GM10266 (cell line): ENCODE data around the gene GPR142.

Experiments
- DNase-seq: peaks from one replicate; pipeline ENCODE4 v3.0.0; 2012; ENCODE audit errors: extremely low spot score
- TF ChIP-seq, protein P1 (sequence below): IDR thresholded peaks from 2 replicates; pipeline ENCODE4 v1.5.1; 2012; ENCODE audit warnings: mild to moderate bottlenecking, low read depth; ENCODE audit not compliant: control insufficient read depth, insufficient read depth; ENCODE audit errors: missing control alignments

Gene GPR142

DNA sequence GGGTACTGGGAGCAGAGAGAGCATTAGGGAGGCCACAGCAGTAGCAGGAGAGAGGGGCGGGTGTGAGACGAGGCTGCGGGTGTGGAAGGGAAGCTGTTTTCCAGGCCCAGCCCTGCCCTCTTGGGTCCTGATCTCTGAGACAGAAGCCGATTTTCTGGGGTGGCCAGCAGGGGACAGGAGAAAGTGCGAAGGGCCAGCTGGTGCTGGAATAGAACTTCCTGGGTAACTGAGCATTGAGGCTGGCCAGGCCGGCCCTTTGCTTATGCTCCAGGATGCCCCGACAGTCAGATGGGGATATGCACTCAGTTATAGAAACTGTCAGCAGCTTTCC, 6.4 kb upstream of the GPR142 start:
- DNase-seq = no peak
- TF ChIP-seq, protein P1, sequence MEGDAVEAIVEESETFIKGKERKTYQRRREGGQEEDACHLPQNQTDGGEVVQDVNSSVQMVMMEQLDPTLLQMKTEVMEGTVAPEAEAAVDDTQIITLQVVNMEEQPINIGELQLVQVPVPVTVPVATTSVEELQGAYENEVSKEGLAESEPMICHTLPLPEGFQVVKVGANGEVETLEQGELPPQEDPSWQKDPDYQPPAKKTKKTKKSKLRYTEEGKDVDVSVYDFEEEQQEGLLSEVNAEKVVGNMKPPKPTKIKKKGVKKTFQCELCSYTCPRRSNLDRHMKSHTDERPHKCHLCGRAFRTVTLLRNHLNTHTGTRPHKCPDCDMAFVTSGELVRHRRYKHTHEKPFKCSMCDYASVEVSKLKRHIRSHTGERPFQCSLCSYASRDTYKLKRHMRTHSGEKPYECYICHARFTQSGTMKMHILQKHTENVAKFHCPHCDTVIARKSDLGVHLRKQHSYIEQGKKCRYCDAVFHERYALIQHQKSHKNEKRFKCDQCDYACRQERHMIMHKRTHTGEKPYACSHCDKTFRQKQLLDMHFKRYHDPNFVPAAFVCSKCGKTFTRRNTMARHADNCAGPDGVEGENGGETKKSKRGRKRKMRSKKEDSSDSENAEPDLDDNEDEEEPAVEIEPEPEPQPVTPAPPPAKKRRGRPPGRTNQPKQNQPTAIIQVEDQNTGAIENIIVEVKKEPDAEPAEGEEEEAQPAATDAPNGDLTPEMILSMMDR = no peak

DNA sequence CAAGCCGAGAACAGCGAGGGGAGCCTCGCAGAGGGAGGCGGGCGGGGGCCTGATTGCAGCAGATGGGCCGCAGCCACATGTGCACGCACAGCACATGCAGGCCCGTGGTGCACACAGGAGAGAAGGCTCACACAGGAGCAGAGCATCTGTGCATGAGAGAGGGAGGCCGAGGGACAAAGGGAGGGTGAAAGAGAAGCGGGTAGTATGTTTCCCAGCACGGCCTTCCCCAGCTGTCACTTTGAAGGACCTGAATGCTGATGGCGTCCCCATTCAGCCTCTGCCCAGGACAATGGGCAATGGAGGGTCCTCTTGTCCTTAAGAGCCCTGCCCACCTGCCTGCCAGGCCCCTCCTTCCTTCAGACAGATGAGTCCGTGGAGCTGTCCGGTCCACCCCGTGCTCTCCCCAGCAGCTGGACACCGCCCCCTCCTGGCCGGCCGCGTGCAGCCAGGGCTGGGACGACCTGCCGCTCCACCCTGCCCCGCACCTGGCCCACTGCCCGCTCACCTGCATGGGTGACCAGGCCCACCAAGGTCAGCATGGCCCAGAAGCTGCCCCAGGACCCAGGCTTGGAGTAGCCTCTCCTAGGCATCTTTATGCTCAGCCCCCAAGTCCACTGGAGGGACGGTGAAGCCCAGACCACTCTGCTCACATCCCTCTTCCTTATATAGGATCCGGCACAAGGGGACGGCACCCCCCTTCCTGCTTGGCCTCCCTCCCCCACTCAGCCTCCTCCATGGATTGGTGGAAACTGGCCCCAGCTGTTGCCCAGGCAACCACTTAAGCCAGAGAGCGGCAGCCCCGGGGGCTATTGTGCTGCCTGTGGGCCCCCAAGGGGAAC, 5.9 kb upstream of the GPR142 start, which contains the start of gene BTBD17:
Gene BTBD17 (minus strand): TSS at position 639 of the 839 bp plus-strand sequence. CDS start 49 bp downstream, at position 590.
- DNase-seq = peak; percentile 71
- TF ChIP-seq, protein P1 = peak; percentile 77

DNA sequence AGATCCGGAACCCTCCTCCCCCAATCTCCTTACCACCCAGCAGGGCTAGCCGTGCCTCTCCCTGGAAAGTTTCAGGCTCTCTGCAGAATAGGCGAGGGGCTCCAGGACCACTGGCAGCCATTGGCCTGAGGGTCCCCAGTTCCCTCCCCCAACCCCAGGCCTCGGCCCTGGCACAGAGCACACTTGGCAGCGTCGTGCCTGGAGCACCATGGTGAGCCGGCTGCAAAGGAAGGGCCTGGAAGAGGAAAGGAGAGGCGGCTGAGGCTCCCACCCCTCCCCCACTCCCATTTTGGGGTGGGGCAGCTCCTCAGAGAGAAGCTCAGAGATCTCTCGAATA, 5.3 kb upstream of the GPR142 start:
- DNase-seq = no peak
- TF ChIP-seq, protein P1 = no peak

DNA sequence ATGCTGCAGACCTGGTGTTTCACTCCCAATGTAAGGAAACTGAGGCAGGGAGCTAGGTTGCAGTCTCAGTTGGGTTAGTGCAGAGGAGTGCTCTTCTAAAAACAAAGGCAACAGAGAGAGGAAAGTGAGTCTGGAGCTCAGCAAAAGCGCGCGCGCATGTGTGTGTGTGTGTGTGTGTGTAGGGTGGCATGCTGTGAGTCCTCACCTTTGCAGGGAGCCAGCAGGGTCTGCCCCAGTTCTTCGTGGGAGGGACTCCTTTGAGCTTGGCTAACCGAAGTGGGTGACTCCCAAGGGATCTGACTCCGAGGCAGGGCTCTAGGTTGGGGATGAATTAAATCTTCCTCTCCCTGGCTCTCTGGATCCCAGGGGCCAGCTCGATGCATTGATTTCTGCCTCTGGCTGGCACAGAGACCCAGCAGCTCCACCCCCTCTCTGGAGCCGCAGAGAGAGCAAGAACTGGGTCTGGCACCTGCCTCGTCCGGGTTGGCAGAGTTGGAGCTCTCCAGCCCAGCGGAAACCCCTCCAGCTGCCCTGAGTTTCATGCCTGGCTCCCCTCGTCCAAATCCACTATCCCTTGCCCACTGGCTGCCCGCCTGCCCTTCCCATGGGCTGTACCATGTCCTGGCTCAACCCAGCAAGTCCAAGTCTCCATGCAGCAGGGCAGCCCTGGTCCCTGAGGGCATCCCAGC, 4.4 kb upstream of the GPR142 start:
- TF ChIP-seq, protein P1 = no peak
- no peak for DNase-seq

DNA sequence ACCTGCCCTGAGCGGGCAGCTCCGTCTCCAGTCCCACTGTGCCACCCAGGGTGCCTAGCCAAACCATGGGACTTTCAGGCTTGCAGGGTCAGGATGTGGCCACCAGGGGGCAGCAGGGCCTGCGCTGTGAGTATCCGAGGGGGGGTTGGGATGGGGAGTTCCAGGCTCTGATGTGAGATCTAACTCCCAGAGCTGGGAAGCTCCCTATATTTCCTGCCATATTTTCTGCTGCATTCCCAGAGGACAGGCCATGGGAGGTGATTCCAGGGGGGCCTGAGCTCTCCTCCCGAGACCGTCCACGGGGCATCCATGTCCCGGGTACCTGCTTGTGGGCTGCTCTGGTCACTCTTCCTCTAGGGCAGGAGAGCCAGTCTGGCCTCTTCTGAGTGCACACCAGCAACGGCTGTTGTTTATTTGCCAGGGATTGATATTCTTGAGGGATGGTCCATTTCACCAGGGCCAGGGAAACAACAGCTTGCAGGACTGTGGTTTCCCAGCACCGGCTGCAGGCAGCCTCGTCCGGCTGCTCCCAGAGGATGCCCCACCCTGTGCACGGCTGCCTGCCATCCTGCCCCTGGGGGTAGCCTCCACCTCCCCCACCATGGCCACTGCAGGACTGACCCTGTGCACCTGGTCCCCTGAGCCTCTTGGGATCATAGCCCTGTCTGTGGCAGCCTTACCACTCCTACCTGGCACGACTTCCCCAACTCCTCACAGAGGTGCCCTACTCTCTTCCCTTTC, 1.2 kb downstream of the GPR142 start:
- peak; percentile 88 for DNase-seq
- TF ChIP-seq, protein P1 = peak; percentile 96

DNA sequence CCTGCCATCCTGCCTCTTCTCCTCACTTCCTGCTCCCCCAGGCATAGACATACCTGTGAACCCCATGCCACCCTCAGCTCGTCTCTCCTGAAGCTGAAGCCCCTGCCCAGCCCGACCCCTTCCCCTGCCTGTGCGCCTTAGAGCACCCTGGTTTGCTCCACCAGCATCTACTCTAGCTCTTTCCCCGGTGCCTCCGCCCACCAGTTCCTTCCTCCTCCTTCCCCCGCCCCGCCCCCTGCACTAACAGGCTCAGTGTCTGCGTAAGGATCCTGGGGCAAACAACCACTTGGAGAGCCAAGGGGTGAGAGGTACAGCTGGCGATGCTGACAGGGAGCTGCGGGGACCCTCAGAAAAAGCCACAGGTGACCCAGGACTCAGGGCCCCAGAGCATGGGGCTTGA, 1.9 kb downstream of the GPR142 start:
- TF ChIP-seq, protein P1 = no peak
- peak; percentile 62 for DNase-seq
